Lung (tissue), 12 donors: Measurements from ENCODE around the gene GLT6D1. TPM values are rescaled to one million over a fixed set of nuclear protein-coding genes. Genes with fewer than 3 reads are reported as not detected.

Experiments
- ATAC-seq: fragments of 200-7000 bp; cut with Tn5 transposase; one replicate; pipeline ENCODE4 v1.9.1; 2020; ENCODE audit warnings: moderate number of reproducible peaks; ENCODE audit not compliant: insufficient read depth, low FRiP score
- DNase-seq, 3 donors: peaks; one replicate each; pipeline ENCODE4 v3.0.0-alpha.2; 2013 to 2017
- H3K27ac ChIP-seq, 2 donors: one replicate each; pipeline ENCODE4 v1.5.1; 2013; ENCODE audit warnings: mild to moderate bottlenecking in 2 of 2, moderate library complexity in 2 of 2, control low read depth in 1 of 2, inconsistent platforms in 1 of 2, low read depth in 1 of 2, low read length in 1 of 2
- H3K27me3 ChIP-seq, 3 donors: one replicate each; pipeline ENCODE4 v1.5.1; 2013; ENCODE audit warnings: low read length in 2 of 3; ENCODE audit not compliant: control insufficient read depth in 3 of 3, insufficient read depth in 3 of 3
- H3K36me3 ChIP-seq, 4 donors: one replicate each; pipeline ENCODE4 v1.5.1; 2013; ENCODE audit warnings: low read length in 4 of 4, mild to moderate bottlenecking in 1 of 4, moderate library complexity in 1 of 4; ENCODE audit not compliant: control insufficient read depth in 4 of 4, insufficient read depth in 4 of 4
- H3K4me1 ChIP-seq, 5 donors: one replicate each; pipeline ENCODE4 v1.5.1; 2013; ENCODE audit warnings: low read length in 5 of 5, mild to moderate bottlenecking in 2 of 5, moderate library complexity in 1 of 5; ENCODE audit not compliant: control insufficient read depth in 5 of 5, insufficient read depth in 5 of 5
- H3K4me3 ChIP-seq: one replicate; pipeline ENCODE4 v1.5.1; 2013; ENCODE audit warnings: mild to moderate bottlenecking, control low read depth, moderate library complexity
- H3K9ac ChIP-seq, 2 donors: one replicate each; pipeline ENCODE4 v1.5.1; 2013; ENCODE audit warnings: low read length in 2 of 2, control low read depth in 1 of 2; ENCODE audit not compliant: insufficient read depth in 1 of 2
- H3K9me3 ChIP-seq, 4 donors: one replicate each; pipeline ENCODE4 v1.5.1; 2013; ENCODE audit warnings: low read length in 3 of 4, mild to moderate bottlenecking in 1 of 4, moderate library complexity in 1 of 4; ENCODE audit not compliant: control insufficient read depth in 4 of 4, insufficient read depth in 3 of 4
- WGBS, 2 donors: extraction: QIAGEN DNeasy Blood & Tissue Kit; methylation state at CpG; one replicate each; pipeline ENCODE4 v1.1.7; 2013; 5-methylcytosine and 5-hydroxymethylcytosine counted together
- polyA plus RNA-seq, 2 donors: library from polyadenylated mRNA; stranded (reverse); fragments of 200-250 nt; gene quantifications; one replicate each; pipeline ENCODE4 v1.2.1, GENCODE V29; 2013
- total RNA-seq, 2 donors: library from RNA; depleted of rRNA in 1 of 2; stranded (reverse); fragments of >200 nt in 1 of 2; gene quantifications; one replicate each; pipeline ENCODE4 v1.2.1, GENCODE V29; 2014 to 2021
- TF ChIP-seq, protein P1 (sequence below): IDR thresholded peaks from 2 replicates; pipeline ENCODE4 v1.5.1; 2012; ENCODE audit warnings: mild to moderate bottlenecking; ENCODE audit errors: control extremely low read depth, extremely low read depth
- donor health status: control.
- donor health status: control.
- donor health status: Bipolar disorder and iron deficiency.
- donor health status: healthy.
- donor health status: DM: yes; HTN: yes; CAD: no.

GLT6D1 gene
- total and polyA plus RNA-seq, 4 donors = not detected

- no peak for DNase-seq
- Histone ChIP-seq H3K27ac (no peak overlapping the region), H3K9ac (no peak overlapping the region), H3K4me1 (no peaks in the 10 kb centered on the region), H3K27me3 (no peaks in the 10 kb centered on the region), H3K4me3 (no peak overlapping the region), H3K9me3 (peaks cover 2 to 23% (median 22%) of the 10 kb centered on the region in 4 donors), H3K36me3 (no peaks in the 10 kb centered on the region)
- TF ChIP-seq, protein P1, sequence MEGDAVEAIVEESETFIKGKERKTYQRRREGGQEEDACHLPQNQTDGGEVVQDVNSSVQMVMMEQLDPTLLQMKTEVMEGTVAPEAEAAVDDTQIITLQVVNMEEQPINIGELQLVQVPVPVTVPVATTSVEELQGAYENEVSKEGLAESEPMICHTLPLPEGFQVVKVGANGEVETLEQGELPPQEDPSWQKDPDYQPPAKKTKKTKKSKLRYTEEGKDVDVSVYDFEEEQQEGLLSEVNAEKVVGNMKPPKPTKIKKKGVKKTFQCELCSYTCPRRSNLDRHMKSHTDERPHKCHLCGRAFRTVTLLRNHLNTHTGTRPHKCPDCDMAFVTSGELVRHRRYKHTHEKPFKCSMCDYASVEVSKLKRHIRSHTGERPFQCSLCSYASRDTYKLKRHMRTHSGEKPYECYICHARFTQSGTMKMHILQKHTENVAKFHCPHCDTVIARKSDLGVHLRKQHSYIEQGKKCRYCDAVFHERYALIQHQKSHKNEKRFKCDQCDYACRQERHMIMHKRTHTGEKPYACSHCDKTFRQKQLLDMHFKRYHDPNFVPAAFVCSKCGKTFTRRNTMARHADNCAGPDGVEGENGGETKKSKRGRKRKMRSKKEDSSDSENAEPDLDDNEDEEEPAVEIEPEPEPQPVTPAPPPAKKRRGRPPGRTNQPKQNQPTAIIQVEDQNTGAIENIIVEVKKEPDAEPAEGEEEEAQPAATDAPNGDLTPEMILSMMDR = no peak
- 78 to 82% methylated on average over 10 of the region's 10 CpGs for WGBS, 2 donors
- ATAC-seq = no peak
Observed at GRCh38 chr9:135648494-135649410, 9.4 kb upstream of the GLT6D1 start.

DNA sequence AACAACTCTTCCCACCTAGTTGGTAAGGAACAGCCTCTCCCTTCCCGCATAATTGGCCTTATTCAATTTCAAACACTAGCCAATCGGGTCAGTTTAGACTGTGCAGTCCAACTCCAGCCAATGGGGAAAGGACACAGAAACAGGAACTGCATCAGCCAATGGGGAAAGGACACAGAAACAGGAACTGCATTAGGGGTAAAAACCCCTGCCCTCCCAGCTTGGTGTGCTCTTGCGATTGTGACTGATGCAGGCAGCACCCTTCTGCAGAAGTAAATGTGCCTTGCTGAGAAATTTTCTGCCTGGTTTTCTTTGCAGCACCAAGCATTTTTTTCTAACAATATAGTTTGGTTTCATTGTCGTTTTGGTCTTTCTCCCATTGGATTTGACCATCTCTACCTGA lies 8.5 kb upstream of the GLT6D1 start:
- 90% methylated on average over 4 of the region's 4 CpGs for WGBS, 2 donors
- H3K27me3 ChIP-seq = no peaks in the 10 kb centered on the region
- TF ChIP-seq, protein P1 = no peak
- H3K9ac ChIP-seq = no peak overlapping the region
- H3K4me3 ChIP-seq = no peak overlapping the region
- H3K27ac ChIP-seq = no peak overlapping the region
- no peaks in the 10 kb centered on the region for H3K36me3 ChIP-seq
- DNase-seq (no peak), ATAC-seq (no peak)
- H3K9me3 ChIP-seq = peaks cover 2 to 23% (median 22%) of the 10 kb centered on the region in 4 donors
- no peaks in the 10 kb centered on the region for H3K4me1 ChIP-seq

- ATAC-seq (no peak), DNase-seq (no peak)
- H3K4me1 ChIP-seq = no peaks in the 10 kb centered on the region
- H3K4me3 ChIP-seq = no peak overlapping the region
- H3K9ac ChIP-seq = no peak overlapping the region
- 80 to 85% methylated on average over 5 of the region's 5 CpGs for WGBS, 2 donors
- TF ChIP-seq, protein P1 = no peak
- H3K36me3 ChIP-seq = no peaks in the 10 kb centered on the region
- no peaks in the 10 kb centered on the region for H3K27me3 ChIP-seq
- peaks cover 0 to 22% (median 20%) of the 10 kb centered on the region in 4 donors for H3K9me3 ChIP-seq
- no peak overlapping the region for H3K27ac ChIP-seq
Observed at GRCh38 chr9:135644631-135645218, 5.4 kb upstream of the GLT6D1 start.
